ENCODE results near the gene FHIP1A. TPM values are rescaled to one million over a fixed set of nuclear protein-coding genes. Genes with fewer than 3 reads are reported as not detected.

The FHIP1A gene
- total RNA-seq, 1 experiment from 2014 or later, result 8.5 TPM

DNA sequence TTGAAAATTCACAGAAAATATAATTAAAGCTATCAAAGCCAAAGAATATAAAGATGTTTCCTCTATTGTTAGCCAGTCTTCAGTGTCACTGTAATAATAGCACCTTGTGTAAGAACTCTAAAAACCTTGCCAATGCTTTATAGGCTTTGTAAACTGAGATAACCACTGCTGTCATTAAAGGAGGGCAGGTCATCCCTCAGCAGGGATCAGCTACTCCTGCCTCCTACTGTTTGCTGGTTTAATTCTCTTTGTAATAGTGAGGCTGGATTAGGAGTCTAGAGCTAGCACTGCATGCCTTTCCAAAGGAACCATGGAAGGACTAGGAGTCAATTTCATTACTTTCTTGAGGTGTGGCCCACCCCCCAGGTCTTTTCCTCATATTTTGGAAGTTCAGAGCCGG, 46.2 kb downstream of the FHIP1A start:
- DNase-seq (ENCODE audit: low read depth), result no peak

DNA sequence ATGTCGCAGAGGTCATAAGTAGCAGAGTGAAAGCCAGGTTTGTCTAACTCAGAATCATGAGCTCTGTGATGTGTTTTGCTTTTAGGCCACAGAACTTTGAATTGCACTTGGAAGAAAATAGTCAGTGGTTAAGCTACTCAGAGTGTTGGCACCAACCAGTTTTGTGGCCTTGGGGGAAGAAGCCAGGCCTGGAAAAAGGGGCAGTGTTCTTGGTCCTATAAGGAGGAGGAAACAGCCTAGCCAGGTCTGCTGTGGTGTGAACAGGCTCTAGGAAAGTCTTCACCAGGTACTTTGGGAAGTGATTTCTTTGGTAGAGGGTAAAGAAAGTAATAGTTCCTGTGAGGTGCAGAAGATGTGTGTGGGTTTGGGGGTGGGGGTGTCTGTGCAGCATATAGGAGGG, 49.2 kb downstream of the FHIP1A start:
- no peak for DNase-seq (ENCODE audit: low read depth)

Other genes starting within 250 kb of the FHIP1A start
- gene PRSS48, start 132.0 kb upstream of the FHIP1A start, total RNA-seq (2014; rRNA removed; shearing (Covaris generic)), result not detected in 2 replicates
- 22.6 and 22.7 TPM in 2 replicates for gene SH3D19, start 83.6 kb upstream of the FHIP1A start, total RNA-seq (2014; rRNA removed; shearing (Covaris generic))